ENCODE data around the gene IRF2BP1.

DNA sequence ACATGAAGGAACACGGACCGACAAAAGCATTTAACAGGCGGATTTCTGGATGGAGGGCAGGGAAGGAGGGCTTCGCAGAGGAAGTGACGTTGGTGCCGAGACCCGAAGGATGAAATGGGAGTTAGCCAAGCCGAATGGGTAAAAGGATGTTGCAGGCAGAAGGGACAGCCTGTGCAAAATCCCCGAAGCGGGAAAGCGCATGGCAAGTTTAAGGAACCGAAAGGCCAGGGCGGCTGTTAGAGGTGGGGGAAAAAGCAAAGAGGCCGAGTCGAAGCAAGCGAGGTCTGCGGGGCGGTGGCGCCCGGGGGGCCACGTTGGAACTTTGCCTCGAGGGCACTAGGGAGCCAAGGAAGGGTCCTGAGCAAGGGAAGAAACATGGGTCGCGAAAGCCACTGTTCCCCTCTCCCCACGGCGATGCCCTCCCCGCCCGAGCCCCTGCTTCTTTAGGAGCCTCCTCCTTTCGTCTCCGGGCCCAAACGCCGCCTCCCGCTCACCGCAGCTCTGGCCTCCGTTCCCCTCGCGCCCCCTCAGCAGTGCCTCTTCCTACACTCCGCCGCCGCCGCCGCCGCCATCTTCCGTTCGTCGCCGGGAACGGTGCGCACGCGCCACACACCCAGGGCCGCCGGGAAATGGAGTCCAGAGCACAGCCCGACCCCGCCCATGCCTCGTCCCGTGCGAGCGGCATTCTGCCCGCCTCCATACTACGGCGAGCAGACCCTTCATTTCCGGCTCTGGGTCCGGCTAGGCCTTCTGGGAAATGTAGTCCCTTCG lies 23.2 kb downstream of the IRF2BP1 start, which contains the start of gene SYMPK:
- TF ChIP-seq, protein P1, sequence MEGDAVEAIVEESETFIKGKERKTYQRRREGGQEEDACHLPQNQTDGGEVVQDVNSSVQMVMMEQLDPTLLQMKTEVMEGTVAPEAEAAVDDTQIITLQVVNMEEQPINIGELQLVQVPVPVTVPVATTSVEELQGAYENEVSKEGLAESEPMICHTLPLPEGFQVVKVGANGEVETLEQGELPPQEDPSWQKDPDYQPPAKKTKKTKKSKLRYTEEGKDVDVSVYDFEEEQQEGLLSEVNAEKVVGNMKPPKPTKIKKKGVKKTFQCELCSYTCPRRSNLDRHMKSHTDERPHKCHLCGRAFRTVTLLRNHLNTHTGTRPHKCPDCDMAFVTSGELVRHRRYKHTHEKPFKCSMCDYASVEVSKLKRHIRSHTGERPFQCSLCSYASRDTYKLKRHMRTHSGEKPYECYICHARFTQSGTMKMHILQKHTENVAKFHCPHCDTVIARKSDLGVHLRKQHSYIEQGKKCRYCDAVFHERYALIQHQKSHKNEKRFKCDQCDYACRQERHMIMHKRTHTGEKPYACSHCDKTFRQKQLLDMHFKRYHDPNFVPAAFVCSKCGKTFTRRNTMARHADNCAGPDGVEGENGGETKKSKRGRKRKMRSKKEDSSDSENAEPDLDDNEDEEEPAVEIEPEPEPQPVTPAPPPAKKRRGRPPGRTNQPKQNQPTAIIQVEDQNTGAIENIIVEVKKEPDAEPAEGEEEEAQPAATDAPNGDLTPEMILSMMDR (IDR thresholded peaks at IDR 0.05), result no peak
- TF ChIP-seq POLR2A (IDR thresholded peaks at IDR 0.05), result peak; percentile 48 to 52

Data from adrenal gland (tissue), 5 donors.